ENCODE measurements around the gene KCNK7. TPM values are rescaled to one million over a fixed set of nuclear protein-coding genes. Genes with fewer than 3 reads are reported as not detected.
A peak's percentile ranks its signal among the peaks of the same experiment; 100 is the strongest.

Gene KCNK7
- polyA plus RNA-seq, 1 of the 3 experiments (the other 2 are of a cell fraction) = 0.58 TPM

GRCh38 chr11:65627202-65627601, 31.6 kb upstream of the KCNK7 start:
- Histone ChIP-seq H3K79me2 (ENCODE audit: insufficient read depth) (peaks cover 4% of the 10 kb centered on the region; the same call in 1 of the 2 replicates), H3K4me2 (no peak overlapping the region), H3K9ac (no peak overlapping the region), H3K27me3 (ENCODE audit: insufficient read depth) (no peaks in the 10 kb centered on the region), H3K9me2 (no peaks in the 10 kb centered on the region), H3K36me3 (replicated peaks in 1 of 2; ENCODE audit: control insufficient read depth in 1 of 2, insufficient read depth in 2 of 2, low read length in 1 of 2) (peaks cover 19 to 77% of the 10 kb centered on the region in 2 experiments), H3K27ac (ENCODE audit: low read depth in 2 of 2, low read length in 1 of 2) (no peak overlapping the region), H2AFZ (ENCODE audit: low read depth) (no peak overlapping the region), H4K20me1 (ENCODE audit: insufficient read depth) (no peaks in the 10 kb centered on the region), H3K4me1 (ENCODE audit: control insufficient read depth in 1 of 2, insufficient read depth in 2 of 2, low read depth in 1 of 2, low read length in 1 of 2) (no peaks in the 10 kb centered on the region), H3F3A (replicated peaks; ENCODE audit: insufficient read depth) (no peaks in the 10 kb centered on the region), H3K9me3 (no peaks in the 10 kb centered on the region), H3K4me3 (ENCODE audit: low read depth in 2 of 2, low read length in 1 of 2) (no peak overlapping the region)
- DNase-seq = no peak
- no peak for TF ChIP-seq CHD2 (IDR thresholded peaks at IDR 0.05; ENCODE audit: low read length, partially characterized antibody)
- no peak for TF ChIP-seq RAD21 (IDR thresholded peaks at IDR 0.05; ENCODE audit: low read length)
- CTCF ChIA-PET = interaction anchor here (1.2 to 4.4 kb wide), 13 partner anchors 10 to 396 kb away, joined by 3 to 42 read pairs (median 10); partner anchors contain the start of genes KAT5 and SIPA1
- 91% methylated on average over 13 of the region's 13 CpGs for whole genome bisulfite sequencing (ENCODE audit: low lambda C conversion rate)
- POLR2A ChIA-PET = interaction anchor here (2.8 kb wide), 1 partner anchor 11 kb away, joined by 11 read pairs; the partner anchor contains the start of gene SIPA1

- DNase-seq = peak; percentile 89
- H3K4me1 ChIP-seq (ENCODE audit: control insufficient read depth in 1 of 2, insufficient read depth in 2 of 2, low read depth in 1 of 2, low read length in 1 of 2) = no peaks in the 10 kb centered on the region
- no peaks in the 10 kb centered on the region for H3K9me3 ChIP-seq
- no peaks in the 10 kb centered on the region for H4K20me1 ChIP-seq (ENCODE audit: insufficient read depth)
- no peak overlapping the region for H3K4me2 ChIP-seq
- no peak overlapping the region for H3K27ac ChIP-seq (ENCODE audit: low read depth in 2 of 2, low read length in 1 of 2)
- ChIA-PET CTCF (interaction anchor here (0.8 to 4.4 kb wide), 25 partner anchors 8 to 397 kb away, joined by 3 to 42 read pairs (median 6); partner anchors contain the start of genes KAT5, RELA and SIPA1), POLR2A (interaction anchor here (1.2 to 2.8 kb wide), 3 partner anchors 11 to 86 kb away, joined by 3 to 11 read pairs (median 4); partner anchors contain the start of genes KAT5, PCNX3 and SIPA1)
- no peak overlapping the region for H3K9ac ChIP-seq
- H3K9me2 ChIP-seq = no peaks in the 10 kb centered on the region
- peaks cover 8% of the 10 kb centered on the region; the same call in 1 of the 2 replicates for H3K79me2 ChIP-seq (ENCODE audit: insufficient read depth)
- H3K4me3 ChIP-seq (ENCODE audit: low read depth in 2 of 2, low read length in 1 of 2) = no peak overlapping the region
- H2AFZ ChIP-seq (ENCODE audit: low read depth) = no peak overlapping the region
- 83% methylated on average over 9 of the region's 30 CpGs for WGBS (ENCODE audit: low lambda C conversion rate)
- H3F3A ChIP-seq (replicated peaks; ENCODE audit: insufficient read depth) = no peaks in the 10 kb centered on the region
- no peaks in the 10 kb centered on the region for H3K27me3 ChIP-seq (ENCODE audit: insufficient read depth)
- H3K36me3 ChIP-seq (replicated peaks in 1 of 2; ENCODE audit: control insufficient read depth in 1 of 2, insufficient read depth in 2 of 2, low read length in 1 of 2) = peaks cover 22 to 85% of the 10 kb centered on the region in 2 experiments
- no peak for TF ChIP-seq MEF2A (IDR thresholded peaks at IDR 0.05; ENCODE audit: borderline replicate concordance, low read depth)
- no peak for TF ChIP-seq FOXM1 (IDR thresholded peaks at IDR 0.05; ENCODE audit: low read depth)
- TF ChIP-seq, protein P1, sequence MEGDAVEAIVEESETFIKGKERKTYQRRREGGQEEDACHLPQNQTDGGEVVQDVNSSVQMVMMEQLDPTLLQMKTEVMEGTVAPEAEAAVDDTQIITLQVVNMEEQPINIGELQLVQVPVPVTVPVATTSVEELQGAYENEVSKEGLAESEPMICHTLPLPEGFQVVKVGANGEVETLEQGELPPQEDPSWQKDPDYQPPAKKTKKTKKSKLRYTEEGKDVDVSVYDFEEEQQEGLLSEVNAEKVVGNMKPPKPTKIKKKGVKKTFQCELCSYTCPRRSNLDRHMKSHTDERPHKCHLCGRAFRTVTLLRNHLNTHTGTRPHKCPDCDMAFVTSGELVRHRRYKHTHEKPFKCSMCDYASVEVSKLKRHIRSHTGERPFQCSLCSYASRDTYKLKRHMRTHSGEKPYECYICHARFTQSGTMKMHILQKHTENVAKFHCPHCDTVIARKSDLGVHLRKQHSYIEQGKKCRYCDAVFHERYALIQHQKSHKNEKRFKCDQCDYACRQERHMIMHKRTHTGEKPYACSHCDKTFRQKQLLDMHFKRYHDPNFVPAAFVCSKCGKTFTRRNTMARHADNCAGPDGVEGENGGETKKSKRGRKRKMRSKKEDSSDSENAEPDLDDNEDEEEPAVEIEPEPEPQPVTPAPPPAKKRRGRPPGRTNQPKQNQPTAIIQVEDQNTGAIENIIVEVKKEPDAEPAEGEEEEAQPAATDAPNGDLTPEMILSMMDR (IDR thresholded peaks at IDR 0.05) = peak; percentile 54
- TF ChIP-seq ELF1 (IDR thresholded peaks at IDR 0.05) = no peak
- no peak for TF ChIP-seq SIN3A (IDR thresholded peaks at IDR 0.05; ENCODE audit: borderline replicate concordance, low read depth, low read length)
- peak; percentile 45 for TF ChIP-seq SMC3 (IDR thresholded peaks at IDR 0.05; ENCODE audit: low read depth, low read length)
- no peak for TF ChIP-seq NRF1 (IDR thresholded peaks at IDR 0.05; ENCODE audit: low read depth, low read length)
- TF ChIP-seq, protein P2, sequence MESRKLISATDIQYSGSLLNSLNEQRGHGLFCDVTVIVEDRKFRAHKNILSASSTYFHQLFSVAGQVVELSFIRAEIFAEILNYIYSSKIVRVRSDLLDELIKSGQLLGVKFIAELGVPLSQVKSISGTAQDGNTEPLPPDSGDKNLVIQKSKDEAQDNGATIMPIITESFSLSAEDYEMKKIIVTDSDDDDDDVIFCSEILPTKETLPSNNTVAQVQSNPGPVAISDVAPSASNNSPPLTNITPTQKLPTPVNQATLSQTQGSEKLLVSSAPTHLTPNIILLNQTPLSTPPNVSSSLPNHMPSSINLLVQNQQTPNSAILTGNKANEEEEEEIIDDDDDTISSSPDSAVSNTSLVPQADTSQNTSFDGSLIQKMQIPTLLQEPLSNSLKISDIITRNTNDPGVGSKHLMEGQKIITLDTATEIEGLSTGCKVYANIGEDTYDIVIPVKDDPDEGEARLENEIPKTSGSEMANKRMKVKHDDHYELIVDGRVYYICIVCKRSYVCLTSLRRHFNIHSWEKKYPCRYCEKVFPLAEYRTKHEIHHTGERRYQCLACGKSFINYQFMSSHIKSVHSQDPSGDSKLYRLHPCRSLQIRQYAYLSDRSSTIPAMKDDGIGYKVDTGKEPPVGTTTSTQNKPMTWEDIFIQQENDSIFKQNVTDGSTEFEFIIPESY (IDR thresholded peaks at IDR 0.05; ENCODE audit: borderline replicate concordance, low read depth) = no peak
- no peak for TF ChIP-seq RCOR1 (IDR thresholded peaks at IDR 0.05; ENCODE audit: low read length)
- peak; percentile 69 for TF ChIP-seq RAD21 (IDR thresholded peaks at IDR 0.05; ENCODE audit: low read length)
Measured at GRCh38 chr11:65625628-65626342, 30.2 kb upstream of the KCNK7 start.

Data from SK-N-SH (cell line).